ENCODE measurements around the gene TCP11. TPM values are rescaled to one million over a fixed set of nuclear protein-coding genes. Genes with fewer than 3 reads are reported as not detected.
A peak's percentile ranks its signal among the peaks of the same experiment; 100 is the strongest.

Gene TCP11
- total and polyA plus RNA-seq, 2 of the 13 experiments (the other 11 are each of a cell fraction or from before 2014, with no cell fraction given): 0.04 TPM; not detected in 1

- no peak for TF ChIP-seq SCMH1 (CRISPR knock-in tag; IDR thresholded peaks at IDR 0.05; ENCODE audit: borderline replicate concordance)
- peak in 1 of 2 experiments; percentile 27; a peak in 1 of 4 replicates for TF ChIP-seq EP300 (IDR thresholded peaks at IDR 0.05; ENCODE audit: low read depth in 2 of 2, low read length in 2 of 2)
- no peak for TF ChIP-seq EP300 (CRISPR knock-in tag; IDR thresholded peaks at IDR 0.05; ENCODE audit: borderline replicate concordance)
These were observed 20.9 kb upstream of the TCP11 start (continued) for GRCh38 chr6:35161776-35162607.

- no peak overlapping the region for H3K4me3 ChIP-seq (replicated peaks in 1 of 3; ENCODE audit: insufficient read depth in 1 of 3, low read depth in 2 of 3, low read length in 3 of 3)
- peaks cover 61% of the 10 kb centered on the region for H3K4me1 ChIP-seq (ENCODE audit: insufficient read depth, low read length)
- intact Hi-C loops (cut with micrococcal nuclease; ENCODE audit: unreplicated experiment): no loop called here
- H4K20me1 ChIP-seq (ENCODE audit: insufficient read depth, low read length): no peaks in the 10 kb centered on the region
- H3K36me3 ChIP-seq (replicated peaks in 1 of 2; ENCODE audit: control insufficient read depth in 1 of 2, insufficient read depth in 2 of 2, low read length in 2 of 2): no peaks in the 10 kb centered on the region
- ChIA-PET CTCF (ENCODE audit: low intra/inter-chr PET ratio, low total read pairs) (no interaction called here), POLR2A (interaction anchor here (0.7 to 1.1 kb wide), 2 partner anchors 98 to 735 kb away, joined by 3 read pairs; partner anchors contain the start of gene ZNF76)
- no peak for DNase-seq (ENCODE audit: low spot score)
- no peak for FAIRE-seq
- no peak overlapping the region for H3K27ac ChIP-seq (ENCODE audit: extremely low read length, insufficient read depth, low read length)
- no peak overlapping the region for H3K4me2 ChIP-seq (ENCODE audit: low read depth, low read length)
- H3K9me3 ChIP-seq (ENCODE audit: low read length): no peaks in the 10 kb centered on the region
- in situ Hi-C loops (cut with HindIII; ENCODE audit: extremely low pct_ligation_motif_present, low pct_unique_long_range_greater_than_20kb): no loop called here
- no peak overlapping the region for H2AFZ ChIP-seq (ENCODE audit: low read length)
- ATAC-seq: no peak
- no TSS peak for BruUV-seq (replicated peaks)
- H3K9ac ChIP-seq (ENCODE audit: insufficient read depth, low read depth, low read length): no peak overlapping the region
- H3K79me2 ChIP-seq (ENCODE audit: insufficient read depth, low read length): no peaks in the 10 kb centered on the region
- no peaks in the 10 kb centered on the region; a peak in 3 of 5 replicates for H3K27me3 ChIP-seq (ENCODE audit: control insufficient read depth in 1 of 2, insufficient read depth in 2 of 2, low read length in 2 of 2)
- TF ChIP-seq HDAC1 (CRISPR knock-in tag; IDR thresholded peaks at IDR 0.05): 0 out of 2 replicates have a peak, but pooled peaks have one; percentile 37
- no peak for TF ChIP-seq ATF3 (CRISPR knock-in tag; IDR thresholded peaks at IDR 0.05)
- 0 out of 2 replicates have a peak, but pooled peaks have one; percentile 2 for TF ChIP-seq FOXC1 (CRISPR knock-in tag; IDR thresholded peaks at IDR 0.05; ENCODE audit: borderline replicate concordance)
- TF ChIP-seq ZSCAN20 (CRISPR knock-in tag; IDR thresholded peaks at IDR 0.05; ENCODE audit: borderline replicate concordance): no peak
- TF ChIP-seq KLF9 (CRISPR knock-in tag; IDR thresholded peaks at IDR 0.05; ENCODE audit: low read depth): no peak
- TF ChIP-seq SNAPC4 (CRISPR knock-in tag; IDR thresholded peaks at IDR 0.05): no peak
- TF ChIP-seq EHMT2 (IDR thresholded peaks at IDR 0.05; ENCODE audit: borderline replicate concordance, low read depth, low read length): no peak
- TF ChIP-seq HNF1B (CRISPR knock-in tag; IDR thresholded peaks at IDR 0.05): 0 out of 2 replicates have a peak, but pooled peaks have one; percentile 31
- no peak for TF ChIP-seq ZNF776 (CRISPR knock-in tag; IDR thresholded peaks at IDR 0.05)
- TF ChIP-seq ZNF484 (CRISPR knock-in tag; IDR thresholded peaks at IDR 0.05; ENCODE audit: borderline replicate concordance, low read depth): no peak
These were observed 20.1 kb upstream of the TCP11 start for GRCh38 chr6:35161266-35161665.

Data from HepG2 (cell line).